RPMI7951 (cell line): ENCODE measurements around the gene HCFC1R1. TPM values are rescaled to one million over a fixed set of nuclear protein-coding genes. Genes with fewer than 3 reads are reported as not detected.

Experiments used
- DNase-seq: peaks from one replicate; pipeline ENCODE4 v3.0.0-alpha.2; 2012; ENCODE audit warnings: low read depth
- total RNA-seq: library from RNA; depleted of rRNA; stranded (reverse); fragments of >200 nt; shearing (Covaris generic); gene quantifications from 2 replicates; pipeline ENCODE4 v1.2.3, GENCODE V29; 2014

HCFC1R1 gene
- total RNA-seq, 1 experiment from 2014 or later = 38.6 TPM

DNA sequence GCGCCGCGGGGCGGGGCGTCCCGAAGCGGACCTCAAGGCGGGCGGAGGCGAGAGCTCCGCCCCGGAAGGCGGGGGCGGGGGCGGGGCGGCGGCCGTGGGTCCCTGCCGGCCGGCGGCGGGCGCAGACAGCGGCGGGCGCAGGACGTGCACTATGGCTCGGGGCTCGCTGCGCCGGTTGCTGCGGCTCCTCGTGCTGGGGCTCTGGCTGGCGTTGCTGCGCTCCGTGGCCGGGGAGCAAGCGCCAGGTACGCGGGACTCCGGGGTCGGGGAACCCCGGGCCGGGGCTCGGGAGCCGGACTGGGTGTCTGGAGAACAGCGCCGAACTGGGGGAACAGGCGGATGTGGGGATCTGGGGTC is 3.5 kb downstream of the HCFC1R1 start, which contains the start of gene TNFRSF12A:
TSS of gene TNFRSF12A (plus strand) at position 122 of the 357 bp plus-strand sequence. CDS start at position 152, 30 bp downstream.
- DNase-seq = peak; percentile 78

DNA sequence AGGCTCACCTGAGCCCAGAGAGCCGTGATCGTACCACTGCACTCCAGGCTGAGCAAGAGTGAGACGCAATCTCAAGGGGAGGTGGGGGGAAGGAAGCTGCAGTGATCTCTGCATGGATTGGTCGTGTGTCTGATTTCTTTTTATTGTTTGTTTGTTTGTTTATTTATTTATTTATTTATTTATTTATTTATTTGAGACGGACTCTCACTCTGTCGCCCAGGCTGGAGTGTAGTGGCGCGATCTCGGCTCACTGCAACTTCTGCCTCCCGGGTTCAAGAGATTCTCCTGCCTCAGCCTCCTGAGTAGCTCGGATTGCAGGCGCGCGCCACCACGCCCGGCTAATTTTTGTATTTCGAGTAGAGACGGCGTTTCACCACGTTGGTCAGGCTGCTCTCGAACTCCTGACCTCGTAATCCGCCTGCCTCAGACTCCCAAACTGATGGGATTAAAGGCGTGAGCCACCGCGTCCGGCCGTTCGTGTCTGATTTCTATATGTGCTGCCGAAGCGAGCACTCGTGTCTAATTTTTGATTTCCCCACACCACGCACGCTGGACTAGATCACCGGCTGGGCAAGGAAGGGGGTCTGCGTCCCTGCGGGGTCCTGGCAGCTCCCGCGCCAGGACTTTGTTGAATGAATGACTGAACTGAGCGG is 4.0 kb downstream of the HCFC1R1 start:
- no peak for DNase-seq

DNA sequence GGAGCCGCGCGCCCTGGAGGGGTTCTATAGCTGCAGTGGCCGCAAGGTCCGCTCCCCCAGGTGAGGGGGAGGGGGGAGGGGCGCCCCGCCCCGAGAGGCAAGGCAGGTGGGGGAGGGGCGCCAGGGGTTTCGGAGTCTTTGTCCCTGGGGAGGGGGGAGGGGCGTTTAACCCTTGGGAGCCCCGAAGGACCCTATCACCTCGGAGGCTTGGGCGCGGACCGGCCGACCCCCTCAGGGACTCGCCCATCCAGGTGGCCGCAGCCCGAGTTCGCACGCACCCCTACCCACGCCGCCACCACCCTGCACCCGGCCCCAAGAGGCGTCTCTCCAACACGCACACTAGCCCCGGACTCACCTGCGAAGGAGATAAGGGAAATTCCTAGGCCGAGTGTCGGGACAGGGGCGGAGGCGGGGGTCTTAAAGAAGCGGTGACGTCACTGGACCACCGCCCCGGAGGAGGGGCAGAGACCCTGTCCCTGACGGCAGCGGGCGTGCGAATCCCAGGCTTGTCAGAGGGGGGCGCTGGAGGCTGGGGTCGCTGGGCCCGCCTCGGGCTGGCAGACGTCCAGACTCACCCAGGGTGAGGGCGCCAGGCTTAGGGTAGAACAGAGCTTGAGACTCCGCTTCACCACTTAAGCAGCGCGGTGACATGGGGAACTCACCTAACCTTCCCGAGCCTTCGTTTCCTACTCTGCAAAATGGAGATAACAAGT is 5.8 kb downstream of the HCFC1R1 start, which contains the start of gene CLDN6:
TSS of gene CLDN6 (minus strand) at position 390 of the 713 bp plus-strand sequence. CDS start 2,162 bp downstream, outside the sequence.
- no peak for DNase-seq

DNA sequence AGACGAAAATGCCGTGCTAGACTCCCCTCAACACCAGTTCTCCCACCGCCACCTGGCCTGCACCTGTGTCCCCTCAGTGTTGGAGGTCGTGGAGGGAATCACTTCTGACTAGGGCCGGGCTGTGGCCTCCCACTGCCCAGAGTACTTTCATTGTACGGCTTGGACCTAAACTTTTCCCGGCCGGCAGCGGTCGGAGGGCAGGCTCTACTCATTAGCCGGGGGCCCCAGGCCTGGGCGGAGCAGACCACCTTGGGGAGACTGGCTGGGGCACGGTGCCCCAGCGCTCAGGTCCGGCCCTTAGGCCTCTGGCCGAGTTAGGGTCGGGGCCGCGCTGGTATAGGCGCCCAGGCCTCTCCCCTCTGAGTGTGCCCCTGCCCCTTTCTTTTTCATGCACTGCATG is 6.4 kb downstream of the HCFC1R1 start:
- DNase-seq = no peak

DNA sequence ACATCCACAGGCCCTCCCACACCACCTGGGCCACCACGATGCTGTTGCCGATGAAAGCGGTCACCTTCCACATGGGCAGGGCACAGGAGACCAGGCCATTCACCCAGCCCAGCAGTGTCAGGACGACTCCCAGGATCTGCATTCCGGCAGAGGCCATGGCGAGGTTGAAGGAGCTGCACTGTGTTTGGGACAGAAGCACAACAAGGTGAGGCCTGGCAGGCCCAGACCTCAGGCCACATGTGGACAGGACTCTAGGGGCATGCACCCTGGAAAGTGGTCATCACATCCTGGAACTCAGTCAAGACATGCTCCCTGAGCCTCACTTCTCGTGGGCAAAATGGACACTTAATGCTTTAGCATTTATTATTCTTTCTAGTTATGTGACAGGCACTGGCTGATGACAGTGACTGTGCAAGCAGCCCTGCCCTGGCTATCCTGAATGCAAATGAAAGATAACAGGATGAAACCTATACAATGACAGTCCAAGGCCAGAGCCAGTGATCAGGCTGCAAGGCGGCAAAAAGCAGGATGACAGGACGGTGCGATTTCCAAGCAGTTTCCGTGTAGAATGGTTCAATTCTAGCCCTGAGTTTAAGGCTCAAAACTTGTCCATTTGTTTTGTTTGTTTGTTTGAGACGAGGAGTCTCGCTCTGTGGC is 7.7 kb downstream of the HCFC1R1 start:
- DNase-seq = no peak

DNA sequence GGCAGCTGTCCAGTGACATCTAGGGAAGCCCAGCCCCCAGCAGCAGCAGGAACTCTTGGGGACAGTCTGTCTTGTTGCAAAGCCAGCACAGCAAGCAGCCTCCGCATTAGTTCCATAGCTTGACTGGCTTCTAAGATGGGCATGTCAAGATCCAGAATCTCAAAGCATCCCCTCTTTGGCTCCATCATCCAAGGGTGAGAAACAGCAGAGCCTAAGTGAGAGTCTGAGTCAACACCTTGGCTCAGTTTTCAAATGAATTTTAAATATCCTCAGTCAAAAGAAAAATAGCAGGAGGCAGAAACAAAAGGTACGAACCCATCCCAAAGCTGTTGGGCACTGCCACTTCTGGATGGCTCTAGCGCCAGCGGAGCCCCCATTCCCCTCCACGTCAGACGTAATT is 8.8 kb downstream of the HCFC1R1 start:
- DNase-seq = no peak

DNA sequence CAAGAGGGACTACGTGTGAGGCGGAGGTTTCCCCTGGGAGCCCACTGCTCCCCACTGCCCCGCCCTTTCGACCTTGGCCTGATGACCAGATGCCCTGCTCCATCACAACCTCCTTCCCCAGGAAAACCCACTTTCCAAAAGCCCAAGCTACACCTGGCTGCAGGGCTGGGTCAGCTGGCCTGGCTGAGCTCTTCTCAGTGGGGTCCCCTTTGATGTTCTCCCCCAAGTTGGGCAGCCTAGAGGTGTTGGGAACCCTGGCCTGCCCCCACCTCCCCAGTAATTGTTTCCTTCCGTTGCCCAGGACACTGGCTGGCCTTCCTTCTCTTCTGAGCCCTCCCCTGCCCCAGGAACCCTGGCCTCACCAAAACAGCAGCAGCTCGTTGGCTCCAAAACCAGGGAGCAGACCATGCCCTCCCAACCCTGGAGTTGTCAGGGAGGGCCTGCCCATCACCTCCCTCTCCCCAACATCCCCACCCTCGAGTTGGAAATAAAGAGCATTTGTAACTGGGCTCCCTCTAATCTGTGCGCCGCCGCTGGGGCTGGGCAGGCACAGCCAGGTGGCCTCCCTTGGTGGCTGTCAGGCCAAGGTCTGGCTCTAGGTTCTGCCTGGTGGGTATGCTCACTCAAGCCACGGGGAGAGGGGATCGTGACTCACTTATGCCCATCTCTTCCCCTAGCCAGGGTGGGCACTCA is 9.6 kb downstream of the HCFC1R1 start:
- no peak for DNase-seq

DNA sequence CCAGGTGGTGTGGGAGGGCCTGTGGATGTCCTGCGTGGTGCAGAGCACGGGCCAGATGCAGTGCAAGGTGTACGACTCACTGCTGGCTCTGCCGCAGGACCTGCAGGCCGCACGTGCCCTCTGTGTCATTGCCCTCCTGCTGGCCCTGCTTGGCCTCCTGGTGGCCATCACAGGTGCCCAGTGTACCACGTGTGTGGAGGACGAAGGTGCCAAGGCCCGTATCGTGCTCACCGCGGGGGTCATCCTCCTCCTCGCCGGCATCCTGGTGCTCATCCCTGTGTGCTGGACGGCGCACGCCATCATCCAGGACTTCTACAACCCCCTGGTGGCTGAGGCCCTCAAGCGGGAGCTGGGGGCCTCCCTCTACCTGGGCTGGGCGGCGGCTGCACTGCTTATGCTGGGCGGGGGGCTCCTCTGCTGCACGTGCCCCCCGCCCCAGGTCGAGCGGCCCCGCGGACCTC is 10.2 kb downstream of the HCFC1R1 start:
- DNase-seq = no peak

DNA sequence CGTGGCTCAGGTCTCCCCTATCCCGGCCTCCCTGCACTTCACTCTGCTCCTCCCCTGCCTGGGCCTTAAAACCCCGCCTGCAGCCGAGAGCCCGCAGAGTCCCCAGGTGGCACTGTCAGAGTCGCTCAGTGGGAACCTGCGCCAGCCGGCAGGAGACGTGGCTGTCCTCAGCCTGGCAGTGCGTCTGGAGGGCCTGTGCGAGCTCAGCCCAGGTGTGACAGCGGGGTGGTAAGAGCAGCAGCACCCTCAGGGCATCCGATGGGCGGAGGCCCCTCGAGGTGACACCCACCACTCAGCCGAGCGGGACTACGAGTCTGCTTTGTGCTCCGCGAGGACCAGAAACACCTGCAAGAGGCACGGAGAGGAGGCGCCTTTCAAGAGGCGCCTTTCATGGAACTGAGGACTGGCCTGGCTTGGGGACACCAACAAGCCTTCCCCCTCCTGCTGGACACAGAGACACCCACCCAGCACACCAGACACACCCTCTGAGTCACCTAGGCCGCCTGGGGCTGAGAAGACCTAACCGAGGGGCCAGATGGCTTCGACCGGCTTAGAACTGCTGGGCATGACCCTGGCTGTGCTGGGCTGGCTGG is 10.8 kb downstream of the HCFC1R1 start, which contains the start of gene CLDN9:
TSS of gene CLDN9 (plus strand) at position 96 of the 593 bp plus-strand sequence. CDS start at position 536, 440 bp downstream.
- DNase-seq = peak; percentile 53

DNA sequence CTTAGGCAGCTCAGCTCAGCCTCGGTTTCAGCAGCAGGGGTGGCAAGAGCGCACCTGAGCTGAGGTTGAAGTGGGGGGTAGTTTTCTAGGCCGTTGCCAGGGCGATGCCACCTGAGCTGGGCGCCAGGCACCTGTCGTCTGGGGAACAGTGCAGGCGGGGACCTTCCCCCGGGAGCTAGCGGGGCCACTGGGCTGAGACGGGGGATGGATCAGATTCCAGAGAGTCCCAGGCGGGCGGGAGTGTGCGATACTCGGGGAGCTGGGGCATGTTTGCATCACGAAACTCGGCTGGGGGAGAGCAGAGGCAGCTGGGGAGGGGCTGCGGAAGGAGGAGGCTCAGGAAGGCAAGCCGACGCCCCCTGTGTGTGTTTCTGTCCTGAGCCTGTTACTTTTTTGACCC is 11.5 kb downstream of the HCFC1R1 start:
- DNase-seq = no peak

DNA sequence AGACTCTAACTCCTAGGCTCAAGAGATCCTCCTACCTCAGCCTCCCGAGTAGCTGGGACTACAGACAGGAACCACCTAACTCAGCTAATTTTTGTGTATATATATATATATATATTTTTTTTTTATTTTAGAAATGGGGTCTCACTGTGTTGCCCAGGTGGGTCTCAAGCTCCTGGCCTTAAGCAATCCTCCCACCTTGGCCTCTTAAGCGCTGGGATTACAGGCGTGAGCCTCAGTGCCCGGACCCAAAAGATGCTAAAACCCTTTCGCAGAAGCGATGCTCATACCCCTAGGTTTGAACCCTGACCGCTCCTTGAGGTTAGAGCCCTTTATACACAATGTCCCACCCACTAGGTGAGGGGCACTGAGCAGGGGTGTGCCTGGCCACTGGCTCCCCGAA is 13.2 kb downstream of the HCFC1R1 start:
- DNase-seq = no peak

DNA sequence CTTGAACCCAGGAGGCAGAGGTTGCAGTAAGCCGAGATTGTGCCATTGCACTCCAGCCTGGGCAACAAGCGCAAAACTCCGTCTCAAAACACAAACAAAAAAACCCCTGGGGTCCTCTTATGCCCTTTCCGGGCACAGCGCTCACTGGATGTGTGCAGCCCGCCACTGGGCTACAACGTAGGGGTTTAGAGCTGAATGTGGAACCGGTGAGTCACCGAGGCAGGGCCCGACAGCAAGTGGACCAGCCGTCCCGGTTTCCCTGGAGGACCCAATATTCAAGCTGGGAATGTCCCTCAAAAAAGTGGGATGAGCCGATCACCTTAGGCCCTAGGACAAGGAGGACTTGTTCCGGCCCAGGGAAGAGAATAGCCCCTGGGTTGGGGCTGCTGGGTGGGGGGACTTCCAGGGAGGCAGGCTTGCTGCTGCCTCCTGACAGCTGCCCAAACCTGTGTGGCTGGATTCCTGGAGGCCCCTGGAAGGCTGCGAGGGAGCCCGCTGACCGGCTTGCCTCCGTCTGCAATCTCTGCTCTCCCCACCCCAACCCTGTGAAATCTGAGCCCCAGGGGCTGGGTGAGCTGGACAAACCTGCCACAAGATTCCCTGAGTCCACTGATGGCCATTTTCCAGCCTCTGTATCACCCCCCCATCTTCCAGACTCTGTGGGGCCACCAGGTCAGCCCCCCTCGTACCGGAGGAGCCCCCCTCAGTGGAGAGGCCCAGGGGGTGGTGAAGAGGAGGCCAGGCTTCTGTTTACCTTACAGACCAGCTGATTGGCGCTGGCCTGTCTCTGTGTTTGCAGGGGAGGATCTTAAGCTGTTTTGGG is 14.0 kb downstream of the HCFC1R1 start:
- DNase-seq = no peak

DNA sequence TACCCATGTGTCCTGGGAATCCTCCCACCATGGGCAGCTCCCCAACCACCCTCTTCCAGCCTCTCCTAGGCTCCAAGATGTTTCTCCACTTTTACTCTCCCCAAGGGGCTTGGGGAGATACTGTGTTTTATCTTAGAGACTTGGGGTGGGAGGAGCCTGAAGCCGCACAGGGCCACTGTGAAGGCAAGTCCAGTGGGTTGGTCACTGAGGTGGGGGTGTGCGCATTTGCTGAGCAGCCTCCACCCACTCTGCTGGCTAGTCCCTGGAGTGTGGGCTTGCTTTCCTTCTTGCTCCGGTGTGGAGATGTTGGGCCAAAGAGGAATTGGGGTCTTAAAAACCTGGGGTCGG is 15.1 kb downstream of the HCFC1R1 start:
- no peak for DNase-seq

DNA sequence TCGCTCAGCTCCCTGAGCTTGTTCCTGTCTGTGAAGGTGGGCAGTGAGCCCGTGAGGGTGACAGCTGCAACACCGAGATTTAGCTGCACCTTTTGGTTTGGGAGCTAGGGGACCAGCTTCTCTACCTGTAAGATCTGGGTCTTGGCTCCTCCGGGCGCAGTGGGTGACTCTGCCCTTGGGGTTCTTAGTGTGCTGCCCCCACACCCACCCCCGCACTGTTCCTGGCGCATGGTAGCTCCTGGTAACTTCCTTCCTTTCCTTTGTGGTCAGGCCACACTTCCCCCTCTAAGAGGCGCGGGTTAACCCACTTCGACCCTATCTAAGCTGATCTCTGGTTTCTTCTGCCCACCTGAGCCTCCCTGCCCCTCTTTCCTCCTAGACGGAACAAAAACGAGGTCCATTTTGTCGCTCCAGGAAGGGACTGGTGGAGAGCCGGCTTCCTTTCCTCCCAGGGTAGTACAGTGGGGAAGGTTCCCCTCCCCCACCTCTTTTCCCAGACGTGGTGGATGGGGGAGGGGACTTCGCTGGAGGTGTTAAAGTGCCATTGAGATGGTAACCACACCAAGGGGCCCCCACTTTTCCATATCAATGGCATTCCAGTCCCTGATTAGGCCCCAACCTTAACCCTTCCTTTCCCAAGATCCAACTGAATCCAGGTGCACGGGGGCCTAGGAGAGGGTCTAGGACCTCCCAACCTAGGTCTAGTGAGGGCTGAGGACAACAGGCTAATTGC is 15.6 kb downstream of the HCFC1R1 start:
- no peak for DNase-seq

DNA sequence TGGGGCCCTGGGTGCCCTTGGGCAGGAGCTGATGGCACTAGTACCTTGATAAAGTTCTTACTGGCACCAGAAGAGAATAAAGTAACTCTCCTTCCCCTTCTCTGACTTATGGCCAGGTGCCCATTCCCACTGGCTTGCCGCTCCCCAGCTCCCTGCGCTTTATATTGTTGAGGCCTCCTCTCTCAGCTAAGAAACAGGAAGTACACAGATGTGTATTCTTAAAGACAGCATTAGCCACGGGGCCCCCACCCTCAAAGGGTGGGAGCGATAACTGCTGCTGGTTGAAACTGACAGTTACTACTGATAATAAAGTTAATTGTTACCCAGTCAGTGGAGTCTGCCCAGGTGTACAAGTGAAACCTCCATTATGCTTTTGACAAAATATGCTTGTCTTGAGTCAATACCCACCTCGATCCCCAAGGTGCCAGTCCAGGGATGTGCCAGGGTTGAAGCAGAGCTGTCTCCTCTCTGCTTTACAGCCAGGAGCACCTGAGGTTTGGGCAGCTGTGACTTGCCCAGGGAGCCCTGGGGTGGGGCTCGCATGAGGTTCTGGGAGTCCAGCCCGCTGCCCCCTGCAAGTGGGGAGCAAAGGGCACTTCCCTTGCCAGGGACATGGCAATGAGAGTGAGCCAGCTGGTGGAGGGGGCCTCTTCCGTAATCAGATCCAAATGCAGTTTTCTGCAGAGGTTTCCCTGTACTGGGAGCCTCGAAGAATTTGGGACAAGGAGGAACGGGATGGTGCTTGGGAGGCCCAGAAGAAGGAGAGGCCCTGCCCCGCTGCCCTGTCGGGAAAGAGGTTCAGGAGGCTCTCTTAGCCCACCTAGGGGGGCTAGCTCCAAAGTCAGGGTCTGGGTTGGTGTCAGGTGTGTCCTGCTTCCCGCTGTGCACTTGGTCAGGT is 16.4 kb downstream of the HCFC1R1 start:
- DNase-seq = no peak

DNA sequence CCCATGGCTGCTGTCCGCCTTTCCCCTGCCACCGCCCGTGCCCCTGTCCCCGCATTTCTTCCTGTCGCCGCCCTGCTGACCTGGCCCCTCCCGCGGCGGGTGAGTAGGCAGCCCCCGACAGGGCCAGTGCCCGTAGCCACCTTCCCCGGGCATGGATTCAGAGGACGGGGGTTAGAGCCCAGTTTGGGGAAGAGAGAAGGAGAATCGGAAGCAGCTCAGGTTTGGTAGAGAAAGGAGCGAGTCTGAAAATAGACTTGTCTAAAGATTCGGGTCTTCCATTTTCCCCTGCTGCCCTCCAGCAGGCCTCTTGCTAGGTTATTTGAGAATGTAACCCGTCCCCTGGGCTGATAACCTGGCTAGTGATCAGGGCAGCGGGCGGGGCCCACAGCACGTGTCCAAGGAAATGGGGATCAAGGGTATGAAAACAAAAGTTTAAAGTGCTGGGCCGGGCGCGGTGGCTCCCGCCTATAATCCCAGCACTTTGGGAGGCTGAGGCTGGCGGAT is 18.9 kb downstream of the HCFC1R1 start:
- DNase-seq = no peak

DNA sequence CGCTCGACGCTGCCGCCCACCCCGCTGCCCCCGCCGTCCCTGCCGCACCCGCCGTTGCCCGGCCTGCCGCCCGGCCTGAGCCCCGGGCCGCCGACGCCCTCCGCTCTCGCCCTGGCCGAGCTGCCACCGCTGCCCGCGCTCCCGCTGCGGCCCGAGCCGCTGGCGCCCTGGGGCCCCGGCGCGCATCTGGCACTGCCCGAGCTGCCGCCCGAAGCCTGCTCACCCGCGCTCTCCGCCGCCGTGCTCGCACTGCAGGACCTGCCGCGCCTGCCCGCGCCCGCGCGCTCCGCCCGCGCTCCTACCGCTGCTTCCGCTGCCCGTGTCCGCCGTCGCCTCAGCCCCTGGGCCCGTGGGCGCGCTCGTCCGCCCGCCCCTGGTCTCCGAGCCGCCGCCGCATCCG is 19.4 kb downstream of the HCFC1R1 start:
- DNase-seq = no peak

DNA sequence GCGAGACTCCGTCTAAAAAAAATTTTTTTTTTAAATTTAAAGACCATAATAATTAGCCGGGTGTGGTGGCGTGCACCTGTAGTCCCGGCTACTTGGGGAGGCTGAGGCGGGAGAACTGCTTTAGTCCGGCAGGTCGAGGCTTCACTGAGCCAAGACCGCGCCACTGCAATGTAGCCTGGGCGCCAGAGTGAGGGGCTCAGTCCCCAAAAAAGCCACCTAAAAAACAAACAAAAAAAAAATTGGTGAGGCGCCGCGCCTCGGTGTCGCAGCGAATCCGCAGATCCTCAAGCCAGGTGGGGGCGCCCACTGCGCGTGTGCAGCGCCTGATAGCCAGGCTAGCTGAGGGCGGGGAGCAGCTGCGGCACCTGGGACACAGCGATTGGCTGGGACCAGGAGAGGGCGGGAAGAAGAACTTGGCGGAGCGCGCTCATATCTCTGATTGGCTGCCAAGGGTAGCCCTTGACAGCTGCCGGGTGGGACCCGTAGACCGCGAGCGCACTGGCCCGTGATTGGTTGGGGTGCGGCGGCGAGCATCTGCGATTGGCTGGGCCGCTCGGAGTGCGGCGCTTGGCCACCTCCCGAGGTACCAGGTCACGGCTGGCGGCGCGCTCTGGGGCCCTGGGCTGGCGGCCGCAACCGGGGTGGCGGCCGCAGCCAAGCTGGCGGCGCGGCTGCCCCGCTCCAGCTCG is 20.0 kb downstream of the HCFC1R1 start:
- DNase-seq = peak; percentile 97
